Measurements from ENCODE around the gene FBXL20.

- TF ChIP-seq MAX (IDR thresholded peaks at IDR 0.05) = no peak
- TF ChIP-seq FOXA1 (IDR thresholded peaks at IDR 0.05) = no peak
- no peak for TF ChIP-seq CTCF (IDR thresholded peaks at IDR 0.05; ENCODE audit: low read depth, low read length, missing input control)
- no peak for TF ChIP-seq TAF1 (conservative IDR thresholded peaks at IDR 0.05)
- no peak for TF ChIP-seq FOXA2 (IDR thresholded peaks at IDR 0.05)
- no peak for TF ChIP-seq YY1 (IDR thresholded peaks at IDR 0.05)
- no peak for TF ChIP-seq JUND (IDR thresholded peaks at IDR 0.05)
- TF ChIP-seq ZBTB33 (IDR thresholded peaks at IDR 0.05) = no peak
- TF ChIP-seq REST (IDR thresholded peaks at IDR 0.05) = no peak
These were observed 183.6 kb downstream of the FBXL20 start for GRCh38 chr17:39217734-39218369.

All from liver (tissue), 3 donors.